Testis (tissue), 3 donors: Measurements from ENCODE around the gene ERC2. TPM values are rescaled to one million over a fixed set of nuclear protein-coding genes. Genes with fewer than 3 reads are reported as not detected.

Experiments used
- DNase-seq: peaks from one replicate; pipeline ENCODE4 v3.0.0-alpha.2; 2019
- H3K27ac ChIP-seq, 2 donors: fragments of 200-600 bp; sonication (generic); one replicate each; pipeline ENCODE4 v1.5.1; 2019
- H3K27me3 ChIP-seq: fragments of 200-600 bp; sonication (generic); one replicate; pipeline ENCODE4 v1.5.1; 2019
- H3K36me3 ChIP-seq: fragments of 200-600 bp; sonication (generic); one replicate; pipeline ENCODE4 v1.5.1; 2017; ENCODE audit warnings: low read depth; ENCODE audit errors: missing control alignments
- H3K4me1 ChIP-seq: fragments of 200-600 bp; sonication (generic); one replicate; pipeline ENCODE4 v1.5.1; 2019
- H3K4me3 ChIP-seq, 2 donors: fragments of 200-600 bp; sonication (generic); one replicate each; pipeline ENCODE4 v1.5.1; 2017 to 2019
- H3K9me3 ChIP-seq: fragments of 200-600 bp; sonication (generic); one replicate; pipeline ENCODE4 v1.5.1; 2017
- POLR2A ChIP-seq: fragments of 450-650 bp; IDR thresholded peaks from one replicate; pipeline ENCODE4 v1.6.1; 2017; ENCODE audit warnings: antibody characterized with exemption, mild to moderate bottlenecking, moderate library complexity
- WGBS, 2 donors: methylation state at CpG; one replicate each; pipeline ENCODE4 v1.1.5; 2018; 5-methylcytosine and 5-hydroxymethylcytosine counted together
- intact Hi-C: fragments of 100-400 bp; cut with DNase I; formaldehyde crosslinking; loops from one replicate; pipeline ENCODE4 v1.15.1; 2023; ENCODE audit warnings: low total_unique reads
- polyA plus RNA-seq: library from polyadenylated mRNA; stranded (reverse); fragments of 350-450 nt; fragmentation: Illumina TruSeq; extraction: RNeasy Lipid Tissue Mini Kit (QIAGEN cat#74804); gene quantifications from one replicate; pipeline ENCODE4 v1.2.3, GENCODE V29; 2014; ENCODE audit warnings: low read depth, low replicate concordance; ENCODE audit not compliant: insufficient read depth
- total RNA-seq, 2 donors: library from RNA; depleted of rRNA; stranded (reverse); fragments of >200 nt; gene quantifications; one replicate each; pipeline ENCODE4 v1.2.3, GENCODE V29; 2016
- TF ChIP-seq, protein P1 (sequence below), 3 experiments: fragments of 450-650 bp in 2 of 3; fragments of 200-600 bp in 1 of 3; sonication (generic) in 1 of 3; IDR thresholded peaks; one replicate each; pipeline ENCODE4 v1.5.1; 2016 to 2019; ENCODE audit warnings: antibody characterized with exemption in 3 of 3, mild to moderate bottlenecking in 2 of 3, moderate library complexity in 1 of 3

ERC2 gene
- total and polyA plus RNA-seq, 3 donors from 2014 or later, result 1.9 to 6.1 (median 5.9) TPM

DNA sequence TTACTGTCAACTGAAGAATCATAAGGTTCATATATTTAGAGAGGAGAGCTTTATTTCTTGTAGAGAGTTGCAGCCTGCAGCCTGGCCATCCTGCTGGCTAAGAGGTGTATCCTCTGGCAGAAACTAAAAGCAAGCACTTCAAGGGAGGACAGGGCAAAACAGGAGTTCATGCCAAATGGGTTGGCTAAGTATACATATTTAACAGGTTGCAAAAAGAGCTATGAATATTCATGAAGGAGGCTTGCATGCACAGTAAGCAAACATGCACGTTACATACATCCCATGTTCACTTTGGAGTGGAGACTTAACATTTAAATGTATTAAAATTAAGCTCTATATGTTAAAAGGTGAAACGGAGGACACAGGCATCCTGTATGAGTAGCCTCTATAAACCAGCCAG lies 354.4 kb downstream of the ERC2 start:
- DNase-seq, result no peak
- Histone ChIP-seq H3K27ac (no peak overlapping the region), H3K9me3 (no peaks in the 10 kb centered on the region), H3K27me3 (no peaks in the 10 kb centered on the region), H3K4me1 (no peaks in the 10 kb centered on the region), H3K36me3 (no peaks in the 10 kb centered on the region), H3K4me3 (no peak overlapping the region)
- no peak for TF ChIP-seq POLR2A
- TF ChIP-seq, protein P1, sequence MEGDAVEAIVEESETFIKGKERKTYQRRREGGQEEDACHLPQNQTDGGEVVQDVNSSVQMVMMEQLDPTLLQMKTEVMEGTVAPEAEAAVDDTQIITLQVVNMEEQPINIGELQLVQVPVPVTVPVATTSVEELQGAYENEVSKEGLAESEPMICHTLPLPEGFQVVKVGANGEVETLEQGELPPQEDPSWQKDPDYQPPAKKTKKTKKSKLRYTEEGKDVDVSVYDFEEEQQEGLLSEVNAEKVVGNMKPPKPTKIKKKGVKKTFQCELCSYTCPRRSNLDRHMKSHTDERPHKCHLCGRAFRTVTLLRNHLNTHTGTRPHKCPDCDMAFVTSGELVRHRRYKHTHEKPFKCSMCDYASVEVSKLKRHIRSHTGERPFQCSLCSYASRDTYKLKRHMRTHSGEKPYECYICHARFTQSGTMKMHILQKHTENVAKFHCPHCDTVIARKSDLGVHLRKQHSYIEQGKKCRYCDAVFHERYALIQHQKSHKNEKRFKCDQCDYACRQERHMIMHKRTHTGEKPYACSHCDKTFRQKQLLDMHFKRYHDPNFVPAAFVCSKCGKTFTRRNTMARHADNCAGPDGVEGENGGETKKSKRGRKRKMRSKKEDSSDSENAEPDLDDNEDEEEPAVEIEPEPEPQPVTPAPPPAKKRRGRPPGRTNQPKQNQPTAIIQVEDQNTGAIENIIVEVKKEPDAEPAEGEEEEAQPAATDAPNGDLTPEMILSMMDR (IDR thresholded peaks at IDR 0.05), result no peak
- intact Hi-C loops, result no loop called here
- 89 to 90% methylated on average over 2 of the region's 2 CpGs for WGBS, 2 donors

DNA sequence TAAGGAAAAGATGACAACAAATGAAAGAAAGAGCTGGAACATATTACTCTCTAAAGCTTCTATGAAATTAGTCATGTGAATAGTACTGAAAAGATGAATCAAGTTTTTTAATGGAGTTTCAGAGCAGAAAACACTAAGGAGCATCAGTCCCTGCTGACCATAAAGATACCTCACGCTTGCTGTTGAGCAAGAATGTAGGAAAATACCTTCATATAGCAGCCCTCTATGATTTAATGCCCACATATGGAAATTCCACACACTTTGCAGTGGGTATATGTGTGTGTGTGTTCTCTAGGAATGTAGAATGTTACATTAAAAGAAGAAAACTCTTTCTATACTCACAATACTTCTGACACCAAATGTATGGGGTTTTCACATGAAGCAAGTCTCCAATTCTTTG lies 355.0 kb downstream of the ERC2 start:
- no peaks in the 10 kb centered on the region for H3K36me3 ChIP-seq
- H3K27ac ChIP-seq, result no peak overlapping the region
- intact Hi-C loops, result no loop called here
- TF ChIP-seq POLR2A, result no peak
- TF ChIP-seq, protein P1 (IDR thresholded peaks at IDR 0.05), result no peak
- DNase-seq, result no peak
- H3K4me3 ChIP-seq, result no peak overlapping the region
- H3K4me1 ChIP-seq, result no peaks in the 10 kb centered on the region
- H3K9me3 ChIP-seq, result no peaks in the 10 kb centered on the region
- 86 to 93% methylated on average over 1 of the region's 1 CpG for WGBS, 2 donors
- no peaks in the 10 kb centered on the region for H3K27me3 ChIP-seq

DNA sequence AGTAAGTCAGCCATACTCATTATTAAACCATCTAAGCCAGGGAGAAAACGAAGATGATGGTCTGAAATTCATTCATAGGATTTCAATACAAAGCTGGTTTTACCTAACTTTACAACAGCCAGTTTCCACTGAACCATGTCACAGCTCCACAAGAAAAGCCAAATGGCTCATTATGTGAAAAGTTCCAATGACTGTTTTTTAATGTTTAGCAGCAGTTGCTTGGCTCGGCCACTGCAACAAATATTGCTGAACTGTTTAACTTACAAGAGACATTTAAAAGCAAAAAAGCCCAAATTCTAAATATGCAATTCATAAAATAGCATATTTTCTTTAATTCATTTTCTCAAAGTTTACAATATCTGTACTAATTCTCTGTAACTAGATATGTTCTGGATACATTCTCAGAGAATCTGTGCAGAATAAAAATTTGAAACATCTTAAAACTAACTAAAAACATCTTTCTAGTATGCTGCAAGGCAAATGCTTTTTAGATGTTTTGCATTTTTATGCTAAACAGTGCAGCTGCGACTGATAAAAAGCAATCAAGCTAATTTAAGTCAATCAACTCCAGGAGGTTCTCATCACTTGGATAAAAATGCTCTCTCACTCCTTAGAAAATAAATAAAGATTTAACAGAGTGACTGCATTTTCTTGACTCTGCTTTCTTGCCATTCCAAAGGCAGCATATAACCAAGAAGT lies 356.5 kb downstream of the ERC2 start:
- Histone ChIP-seq H3K9me3 (no peaks in the 10 kb centered on the region), H3K4me3 (no peak overlapping the region), H3K36me3 (no peaks in the 10 kb centered on the region), H3K27ac (no peak overlapping the region), H3K4me1 (no peaks in the 10 kb centered on the region), H3K27me3 (no peaks in the 10 kb centered on the region)
- 57 to 59% methylated on average over 3 of the region's 3 CpGs for WGBS, 2 donors
- TF ChIP-seq POLR2A, result no peak
- TF ChIP-seq, protein P1 (IDR thresholded peaks at IDR 0.05), result no peak
- intact Hi-C loops, result no loop called here
- no peak for DNase-seq

DNA sequence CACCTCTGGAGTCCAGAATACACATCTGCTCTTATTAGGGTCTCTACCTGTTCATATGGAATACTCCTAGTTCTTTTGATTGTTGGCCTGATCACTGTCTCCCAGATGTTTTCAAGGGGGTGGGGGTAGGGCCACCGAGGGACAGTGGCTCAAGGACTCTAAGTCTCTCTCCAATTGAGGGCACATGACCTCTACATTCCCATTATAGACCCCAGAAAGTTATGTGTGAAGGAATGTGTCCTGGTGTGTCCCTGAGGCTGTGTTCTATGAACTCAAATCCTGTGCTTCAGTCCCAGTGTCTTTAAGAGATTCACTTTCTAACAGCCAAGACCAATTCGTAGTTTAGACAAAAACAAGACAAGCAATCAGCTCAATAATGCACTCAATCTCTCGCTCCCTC lies 357.4 kb downstream of the ERC2 start:
- DNase-seq, result no peak
- TF ChIP-seq POLR2A, result no peak
- TF ChIP-seq, protein P1 (IDR thresholded peaks at IDR 0.05), result no peak
- intact Hi-C loops, result no loop called here
- Histone ChIP-seq H3K4me1 (no peaks in the 10 kb centered on the region), H3K9me3 (no peaks in the 10 kb centered on the region), H3K36me3 (no peaks in the 10 kb centered on the region), H3K27ac (no peak overlapping the region), H3K27me3 (no peaks in the 10 kb centered on the region), H3K4me3 (no peak overlapping the region)
- WGBS, 2 donors, result 65 to 69% methylated on average over 3 of the region's 3 CpGs

DNA sequence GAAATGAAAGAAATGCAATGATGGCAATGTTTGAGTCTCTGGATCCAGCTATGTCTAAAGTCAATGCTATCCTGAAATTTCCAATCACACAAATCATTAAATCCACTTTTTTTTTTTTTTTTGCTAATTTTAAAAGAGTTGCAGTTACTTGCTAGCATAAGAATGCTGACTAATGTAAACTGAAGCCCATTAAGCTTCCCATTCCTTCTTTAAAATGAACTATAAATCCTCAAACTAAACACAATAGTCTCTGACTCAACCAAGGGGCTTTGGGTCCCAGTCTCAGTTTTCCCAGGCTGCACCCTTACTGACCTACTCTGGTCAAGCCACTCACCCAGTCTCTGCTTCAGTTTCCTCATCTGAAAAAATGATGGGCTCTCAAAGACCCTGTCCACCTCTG lies 361.1 kb downstream of the ERC2 start:
- DNase-seq, result no peak
- H3K4me3 ChIP-seq, result no peak overlapping the region
- H3K27ac ChIP-seq, result no peak overlapping the region
- no peaks in the 10 kb centered on the region for H3K9me3 ChIP-seq
- no peaks in the 10 kb centered on the region for H3K36me3 ChIP-seq
- intact Hi-C loops, result no loop called here
- TF ChIP-seq POLR2A, result no peak
- TF ChIP-seq, protein P1 (IDR thresholded peaks at IDR 0.05), result no peak
- no peaks in the 10 kb centered on the region for H3K4me1 ChIP-seq
- H3K27me3 ChIP-seq, result no peaks in the 10 kb centered on the region
